ENCODE measurements around the gene PDE9A.

The PDE9A gene

GRCh38 chr21:42684109-42684916, 30.9 kb downstream of the PDE9A start:
- peak; percentile 69 for DNase-seq (ENCODE audit: insufficient read length, low spot score)
- peak; percentile 42 for FAIRE-seq

- DNase-seq (ENCODE audit: insufficient read length, low spot score) (no peak), FAIRE-seq (no peak)
Measured at GRCh38 chr21:42685036-42685435, 31.6 kb downstream of the PDE9A start.

GRCh38 chr21:42685954-42686500, 32.6 kb downstream of the PDE9A start:
- FAIRE-seq = no peak
- DNase-seq (ENCODE audit: insufficient read length, low spot score) = no peak

GRCh38 chr21:42687796-42688195, 34.4 kb downstream of the PDE9A start:
- FAIRE-seq = no peak

GRCh38 chr21:42688226-42688840, 34.9 kb downstream of the PDE9A start:
- DNase-seq (ENCODE audit: insufficient read length, low spot score) (no peak), FAIRE-seq (no peak)

More at GRCh38 chr21:42687796-42688195, 34.4 kb downstream of the PDE9A start:
- DNase-seq (ENCODE audit: insufficient read length, low spot score) = no peak

GRCh38 chr21:42688841-42689371, 35.5 kb downstream of the PDE9A start:
- DNase-seq (ENCODE audit: insufficient read length, low spot score) (no peak), FAIRE-seq (no peak)

GRCh38 chr21:42690586-42690985, 37.2 kb downstream of the PDE9A start:
- no peak for DNase-seq (ENCODE audit: insufficient read length, low spot score)
- no peak for FAIRE-seq

GRCh38 chr21:42691901-42692559, 38.6 kb downstream of the PDE9A start:
- no peak for DNase-seq (ENCODE audit: insufficient read length, low spot score)
- FAIRE-seq = no peak

- DNase-seq (ENCODE audit: insufficient read length, low spot score) = no peak
- no peak for FAIRE-seq
Measured at GRCh38 chr21:42692688-42693087, 39.3 kb downstream of the PDE9A start.

GRCh38 chr21:42694751-42695696, 41.6 kb downstream of the PDE9A start:
- no peak for DNase-seq (ENCODE audit: insufficient read length, low spot score)
- no peak for FAIRE-seq

- FAIRE-seq (no peak), DNase-seq (ENCODE audit: insufficient read length, low spot score) (no peak)
Measured at GRCh38 chr21:42695697-42696380, 42.4 kb downstream of the PDE9A start.

- FAIRE-seq (no peak), DNase-seq (ENCODE audit: insufficient read length, low spot score) (no peak)
Measured at GRCh38 chr21:42696501-42697040, 43.1 kb downstream of the PDE9A start.

GRCh38 chr21:42698733-42699132, 45.3 kb downstream of the PDE9A start:
- FAIRE-seq (no peak), DNase-seq (ENCODE audit: insufficient read length, low spot score) (no peak)

GRCh38 chr21:42699196-42699595, 45.8 kb downstream of the PDE9A start:
- DNase-seq (ENCODE audit: insufficient read length, low spot score) = no peak
- no peak for FAIRE-seq

GRCh38 chr21:42701706-42702456, 48.5 kb downstream of the PDE9A start:
- no peak for FAIRE-seq
- no peak for DNase-seq (ENCODE audit: insufficient read length, low spot score)

GRCh38 chr21:42702720-42703119, 49.3 kb downstream of the PDE9A start:
- no peak for FAIRE-seq
- no peak for DNase-seq (ENCODE audit: insufficient read length, low spot score)

GRCh38 chr21:42703136-42703908, 49.9 kb downstream of the PDE9A start:
- DNase-seq (ENCODE audit: insufficient read length, low spot score) (no peak), FAIRE-seq (no peak)

- DNase-seq (ENCODE audit: insufficient read length, low spot score) = no peak
- FAIRE-seq = no peak
Measured at GRCh38 chr21:42703965-42704364, 50.5 kb downstream of the PDE9A start.
